Mesenchymal stem cell (in vitro differentiated cells and primary cell): ENCODE results near the gene LYG1.

Experiments
- DNase-seq: peaks from one replicate; pipeline ENCODE4 v3.0.0-alpha.2; 2013
- H2AFZ ChIP-seq: one replicate; pipeline ENCODE4 v1.6.1; 2013; ENCODE audit warnings: low read depth, mild to moderate bottlenecking, control low read depth, inconsistent platforms, low read length, moderate library complexity
- H2AK5ac ChIP-seq: 2 replicates; pipeline ENCODE4 v1.6.1; 2013; ENCODE audit warnings: low read length, moderate library complexity, mild to moderate bottlenecking, inconsistent platforms; ENCODE audit not compliant: severe bottlenecking
- H2BK120ac ChIP-seq: one replicate; pipeline ENCODE4 v1.6.1; 2013; ENCODE audit warnings: low read depth, mild to moderate bottlenecking, inconsistent platforms, low read length, moderate library complexity
- H2BK12ac ChIP-seq, 2 experiments: one replicate each; pipeline ENCODE4 v1.6.1; 2013; ENCODE audit warnings: inconsistent platforms in 2 of 2, low read length in 2 of 2, mild to moderate bottlenecking in 2 of 2, moderate library complexity in 2 of 2, control low read depth in 1 of 2
- H2BK15ac ChIP-seq: one replicate; pipeline ENCODE4 v1.6.1; 2013; ENCODE audit warnings: mild to moderate bottlenecking, low read depth, inconsistent platforms; ENCODE audit not compliant: poor library complexity, severe bottlenecking
- H2BK5ac ChIP-seq: 2 replicates; pipeline ENCODE4 v1.6.1; 2013; ENCODE audit warnings: low read depth, mild to moderate bottlenecking, low read length, control low read depth, inconsistent platforms; ENCODE audit not compliant: poor library complexity, severe bottlenecking
- H3K14ac ChIP-seq, 2 experiments: one replicate each; pipeline ENCODE4 v1.6.1; 2013; ENCODE audit warnings: inconsistent platforms in 2 of 2, low read length in 2 of 2, control low read depth in 1 of 2, mild to moderate bottlenecking in 1 of 2, moderate library complexity in 1 of 2
- H3K18ac ChIP-seq, 2 experiments: one replicate each; pipeline ENCODE4 v1.6.1; 2013; ENCODE audit warnings: inconsistent platforms in 2 of 2, low read length in 2 of 2, control low read depth in 1 of 2, low read depth in 1 of 2, mild to moderate bottlenecking in 1 of 2
- H3K23ac ChIP-seq, 2 experiments: one replicate each; pipeline ENCODE4 v1.6.1; 2013; ENCODE audit warnings: inconsistent platforms in 2 of 2, low read length in 2 of 2, mild to moderate bottlenecking in 2 of 2, moderate library complexity in 2 of 2, control low read depth in 1 of 2
- H3K27ac ChIP-seq: 2 replicates; pipeline ENCODE4 v1.5.1; 2013; ENCODE audit warnings: mild to moderate bottlenecking, moderate library complexity, low read length, control low read depth, inconsistent platforms; ENCODE audit not compliant: poor library complexity, severe bottlenecking
- H3K27me3 ChIP-seq, 2 experiments: 2 replicates each; pipeline versions ENCODE4 v1.6.1 to v1.7.0; 2013; ENCODE audit warnings: low read length in 2 of 2, mild to moderate bottlenecking in 2 of 2, moderate library complexity in 2 of 2, control low read depth in 1 of 2, inconsistent platforms in 1 of 2; ENCODE audit not compliant: control insufficient read depth in 1 of 2, insufficient read depth in 1 of 2
- H3K36me3 ChIP-seq, 2 experiments: 2 replicates each; pipeline versions ENCODE4 v1.6.1 to v1.7.0; 2013; ENCODE audit warnings: low read length in 2 of 2, control low read depth in 1 of 2, inconsistent platforms in 1 of 2, low read depth in 1 of 2, mild to moderate bottlenecking in 1 of 2; ENCODE audit not compliant: insufficient read depth in 2 of 2, control insufficient read depth in 1 of 2
- H3K4ac ChIP-seq, 2 experiments: one replicate each; pipeline ENCODE4 v1.6.1; 2013; ENCODE audit warnings: inconsistent platforms in 2 of 2, low read length in 2 of 2, mild to moderate bottlenecking in 2 of 2, moderate library complexity in 2 of 2, control low read depth in 1 of 2, low read depth in 1 of 2
- H3K4me1 ChIP-seq: 2 replicates; pipeline ENCODE4 v1.6.1; 2013; ENCODE audit warnings: low read depth, low read length, control low read depth; ENCODE audit not compliant: control insufficient read depth, insufficient read depth
- H3K4me2 ChIP-seq: 2 replicates; pipeline ENCODE4 v1.6.1; 2013; ENCODE audit warnings: low read length, mild to moderate bottlenecking, inconsistent platforms; ENCODE audit not compliant: poor library complexity, severe bottlenecking
- H3K4me3 ChIP-seq, 2 experiments: 2 replicates each; pipeline versions ENCODE4 v1.5.1 to v1.7.0; 2013; ENCODE audit warnings: low read length in 2 of 2, mild to moderate bottlenecking in 2 of 2, control low read depth in 1 of 2, low read depth in 1 of 2; ENCODE audit not compliant: insufficient read depth in 1 of 2
- H3K79me1 ChIP-seq: replicated peaks from 2 replicates; pipeline ENCODE4 v1.6.1; 2013; ENCODE audit warnings: mild to moderate bottlenecking, control low read depth, low read length, inconsistent platforms; ENCODE audit not compliant: poor library complexity, severe bottlenecking
- H3K9ac ChIP-seq: 2 replicates; pipeline ENCODE4 v1.7.0; 2013; ENCODE audit warnings: mild to moderate bottlenecking, low read length, moderate library complexity
- H3K9me3 ChIP-seq: 2 replicates; pipeline ENCODE4 v1.7.0; 2013; ENCODE audit warnings: mild to moderate bottlenecking, low read length; ENCODE audit not compliant: control insufficient read depth
- H4K8ac ChIP-seq: one replicate; pipeline ENCODE4 v1.6.1; 2013; ENCODE audit warnings: inconsistent platforms, mild to moderate bottlenecking, low read length, moderate library complexity
- H4K91ac ChIP-seq: one replicate; pipeline ENCODE4 v1.6.1; 2013; ENCODE audit warnings: mild to moderate bottlenecking, low read length, inconsistent platforms
- whole genome bisulfite sequencing: methylation state at CpG from one replicate; pipeline ENCODE4 v1.1.7; 2013; ENCODE audit warnings: mixed read lengths; 5-methylcytosine and 5-hydroxymethylcytosine counted together

LYG1 gene

DNA sequence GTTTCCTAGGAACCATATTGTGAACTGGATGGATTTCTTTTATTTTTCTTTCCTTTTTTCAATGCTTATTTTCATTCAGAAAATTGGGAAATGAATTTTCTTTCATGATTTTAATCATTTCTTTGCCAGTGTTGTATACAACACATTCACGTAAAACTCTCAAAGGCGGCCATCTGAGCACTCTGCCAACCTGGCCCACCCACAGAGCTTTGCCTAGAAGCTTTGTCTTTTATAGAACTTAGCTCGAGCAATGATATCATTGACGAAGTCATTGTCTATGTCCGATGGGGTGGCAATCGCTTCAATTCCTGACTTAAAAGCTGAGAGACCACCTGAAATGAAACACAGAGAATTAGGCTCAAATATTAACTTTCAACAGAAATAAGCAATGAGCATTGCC is 58.8 kb downstream of the LYG1 start:
- no peaks in the 10 kb centered on the region for H3K4me1 ChIP-seq
- no peak overlapping the region for H2AK5ac ChIP-seq
- no peaks in the 10 kb centered on the region for H3K27me3 ChIP-seq
- no peak overlapping the region for H3K18ac ChIP-seq
- no peak overlapping the region for H4K8ac ChIP-seq
- H3K79me1 ChIP-seq: no peaks in the 10 kb centered on the region
- peaks cover 0 to 3% of the 10 kb centered on the region in 2 experiments for H3K36me3 ChIP-seq
- no peak for DNase-seq
- 96% methylated on average over 6 of the region's 6 CpGs for WGBS
- H3K14ac ChIP-seq: no peak overlapping the region
- no peak overlapping the region for H3K23ac ChIP-seq
- no peak overlapping the region for H3K27ac ChIP-seq
- no peak overlapping the region for H3K9ac ChIP-seq
- no peak overlapping the region for H2BK15ac ChIP-seq
- H3K9me3 ChIP-seq: no peaks in the 10 kb centered on the region
- H3K4me2 ChIP-seq: no peak overlapping the region
- no peak overlapping the region for H2BK12ac ChIP-seq
- H4K91ac ChIP-seq: no peak overlapping the region
- no peak overlapping the region for H2AFZ ChIP-seq
- H3K4ac ChIP-seq: no peak overlapping the region
- no peak overlapping the region for H2BK120ac ChIP-seq
- no peak overlapping the region for H2BK5ac ChIP-seq
- no peak overlapping the region for H3K4me3 ChIP-seq

GRCh38 chr2:99240431-99240830 is 60.6 kb downstream of the LYG1 start:
- Histone ChIP-seq H4K8ac (no peak overlapping the region), H3K18ac (no peak overlapping the region), H3K14ac (no peak overlapping the region), H3K4me2 (no peak overlapping the region), H3K27me3 (no peaks in the 10 kb centered on the region), H3K23ac (no peak overlapping the region), H2AFZ (no peak overlapping the region), H2BK12ac (no peak overlapping the region), H2BK15ac (no peak overlapping the region), H4K91ac (no peak overlapping the region), H2AK5ac (no peak overlapping the region), H2BK120ac (no peak overlapping the region), H3K27ac (no peak overlapping the region), H3K4me1 (no peaks in the 10 kb centered on the region), H3K4ac (no peak overlapping the region), H3K79me1 (no peaks in the 10 kb centered on the region), H3K9me3 (no peaks in the 10 kb centered on the region), H3K4me3 (no peak overlapping the region), H2BK5ac (no peak overlapping the region), H3K36me3 (no peaks in the 10 kb centered on the region), H3K9ac (no peak overlapping the region)
- over 99% methylated on average over 6 of the region's 6 CpGs for WGBS
- DNase-seq: no peak

DNA sequence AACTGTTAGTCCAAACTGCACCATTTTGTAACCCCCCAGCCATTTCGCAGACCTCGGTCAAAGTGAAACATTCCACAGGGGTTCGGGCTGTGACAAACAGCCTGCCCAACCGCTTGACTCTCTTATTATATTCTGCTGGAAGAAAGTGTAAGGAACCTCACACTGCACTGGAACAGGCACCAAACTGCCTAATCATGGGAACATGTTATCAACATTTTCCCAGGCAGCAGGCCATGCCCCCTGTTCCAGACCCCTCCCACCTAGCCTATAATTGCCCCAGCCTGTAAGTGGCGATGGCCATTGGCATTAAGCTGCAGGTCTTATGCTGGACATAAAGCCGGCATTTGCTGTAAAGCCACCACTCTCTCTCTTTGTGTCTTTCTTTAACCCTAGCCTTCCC is 62.4 kb downstream of the LYG1 start:
- Histone ChIP-seq H3K79me1 (no peaks in the 10 kb centered on the region), H3K27ac (no peak overlapping the region), H3K9ac (no peak overlapping the region), H3K4me2 (no peak overlapping the region), H3K4ac (no peak overlapping the region), H2BK15ac (no peak overlapping the region), H2AK5ac (no peak overlapping the region), H3K4me1 (no peaks in the 10 kb centered on the region), H2BK12ac (no peak overlapping the region), H3K4me3 (no peak overlapping the region), H3K23ac (no peak overlapping the region), H3K27me3 (no peaks in the 10 kb centered on the region), H3K9me3 (no peaks in the 10 kb centered on the region), H2BK5ac (no peak overlapping the region), H4K91ac (no peak overlapping the region), H2BK120ac (no peak overlapping the region), H2AFZ (no peak overlapping the region), H3K36me3 (no peaks in the 10 kb centered on the region), H4K8ac (no peak overlapping the region), H3K14ac (no peak overlapping the region), H3K18ac (no peak overlapping the region)
- DNase-seq: no peak
- WGBS: 85% methylated on average over 6 of the region's 6 CpGs
